ENCODE measurements around the gene STRC.
A peak's percentile ranks its signal among the peaks of the same experiment; 100 is the strongest.
"Not testable (repeated sequence)": the region's sequence is repeated elsewhere in the genome, so short reads cannot be mapped to it uniquely, and the experiment has no call there.

STRC gene

DNA sequence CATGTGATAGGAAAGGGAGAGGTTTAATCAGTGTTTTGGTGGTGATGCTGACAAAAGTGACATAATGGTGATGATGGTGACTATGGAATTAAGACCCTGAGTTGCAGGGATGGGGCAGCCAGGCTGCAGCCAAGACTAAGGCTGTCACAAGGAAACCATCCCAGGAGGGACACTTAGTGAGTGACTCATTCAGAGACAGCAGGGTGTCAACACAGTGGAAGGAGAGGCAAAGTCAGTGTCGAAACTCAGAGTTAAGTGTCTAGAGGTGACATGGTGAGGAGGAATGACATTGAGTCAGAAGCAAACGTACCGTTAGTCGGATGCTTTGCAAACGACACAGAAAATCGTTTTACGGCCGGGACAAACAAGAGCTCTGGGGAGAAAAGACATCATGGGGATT is 54.8 kb downstream of the STRC start:
- DNase-seq, result not testable (repeated sequence)

DNA sequence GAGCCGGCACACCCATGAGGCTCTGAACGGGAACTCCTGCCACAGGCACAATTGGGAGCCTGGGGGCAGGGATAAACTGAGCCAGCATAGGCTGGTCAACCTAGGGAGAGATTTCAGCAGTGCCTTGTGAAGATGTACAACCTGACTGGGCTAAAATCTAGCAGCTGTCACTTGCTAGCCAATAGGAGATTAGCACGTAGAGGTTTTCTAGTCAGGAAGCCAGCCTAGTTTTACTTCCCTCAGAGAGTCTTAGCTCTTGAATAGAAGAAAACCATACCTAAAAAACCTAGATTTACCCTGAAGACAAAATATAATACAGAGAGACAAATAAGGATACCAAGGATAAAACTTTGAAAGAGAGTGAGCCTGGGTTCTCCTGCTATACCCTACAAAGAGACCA is 55.8 kb downstream of the STRC start:
- DNase-seq, result not testable (repeated sequence)

- DNase-seq, result no peak
Measured at GRCh38 chr15:43552986-43553385, 65.6 kb downstream of the STRC start.

- DNase-seq, result no peak
Measured at GRCh38 chr15:43552256-43552655, 66.3 kb downstream of the STRC start.

GRCh38 chr15:43550527-43551363 is 67.9 kb downstream of the STRC start:
- DNase-seq, result peak; percentile 67
